ENCODE data around the gene RABGEF1. TPM values are rescaled to one million over a fixed set of nuclear protein-coding genes. Genes with fewer than 3 reads are reported as not detected.
"Not testable (repeated sequence)": the region's sequence is repeated elsewhere in the genome, so short reads cannot be mapped to it uniquely, and the experiment has no call there.

The RABGEF1 gene
- total RNA-seq, 1 donor from 2014 or later: 28.1 TPM

DNA sequence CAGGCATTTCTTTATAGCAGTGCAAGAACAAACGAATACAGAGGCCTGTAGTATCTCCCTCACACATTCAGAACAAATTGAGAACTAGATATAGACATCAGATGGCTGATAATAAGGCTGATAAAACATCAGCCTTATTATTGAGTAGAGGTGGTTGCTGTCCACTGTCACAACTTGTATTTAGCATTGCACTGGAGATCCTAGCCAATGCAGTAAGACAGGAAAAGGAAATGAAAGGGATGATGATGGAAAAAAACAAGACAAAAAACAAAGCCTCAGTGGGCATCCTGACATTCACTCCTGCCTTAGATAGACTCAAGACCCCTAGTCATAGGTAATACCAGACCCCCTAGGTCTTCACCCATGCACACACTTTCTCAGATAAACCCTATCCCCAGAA lies 4.7 kb upstream of the RABGEF1 start:
- no peak for DNase-seq

DNA sequence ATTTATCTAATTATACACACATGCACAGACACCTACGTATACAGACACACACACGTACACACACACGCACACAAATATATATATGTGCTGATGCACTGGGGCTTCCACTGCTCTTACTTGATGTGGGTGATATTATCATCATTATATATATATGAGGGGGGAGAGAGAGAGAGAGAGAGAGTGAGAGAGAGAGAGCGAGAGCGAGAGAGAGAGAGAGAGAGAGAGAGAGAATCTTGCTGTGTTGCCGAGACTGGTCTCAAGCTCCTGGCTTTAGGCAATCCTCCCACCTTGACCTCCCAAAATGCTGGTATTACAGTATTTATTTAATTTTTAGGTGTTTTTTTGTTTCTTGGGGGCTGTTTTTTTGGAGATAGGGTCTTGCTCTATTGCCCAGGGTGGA lies 3.6 kb upstream of the RABGEF1 start:
- no peak for DNase-seq

DNA sequence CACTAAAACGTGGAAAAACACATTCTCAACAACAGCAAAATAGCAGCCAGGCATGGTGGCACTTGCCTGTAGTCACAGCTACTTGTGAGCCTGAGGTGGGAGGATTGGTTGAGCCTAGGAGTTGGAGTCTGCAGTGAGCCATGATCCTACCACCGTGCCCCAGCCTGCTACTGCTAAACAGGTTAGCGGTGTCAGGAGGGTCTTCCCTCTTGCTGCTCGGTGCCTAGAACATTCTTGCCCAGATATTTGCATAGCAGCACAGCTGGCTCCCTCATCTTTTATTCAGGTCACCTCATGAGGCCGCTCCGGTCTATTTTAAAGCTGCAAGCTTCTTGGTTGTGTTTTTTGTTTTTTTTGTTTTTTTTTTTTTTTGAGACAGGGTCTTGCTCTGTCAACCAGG lies 2.9 kb upstream of the RABGEF1 start:
- no peak for DNase-seq

DNA sequence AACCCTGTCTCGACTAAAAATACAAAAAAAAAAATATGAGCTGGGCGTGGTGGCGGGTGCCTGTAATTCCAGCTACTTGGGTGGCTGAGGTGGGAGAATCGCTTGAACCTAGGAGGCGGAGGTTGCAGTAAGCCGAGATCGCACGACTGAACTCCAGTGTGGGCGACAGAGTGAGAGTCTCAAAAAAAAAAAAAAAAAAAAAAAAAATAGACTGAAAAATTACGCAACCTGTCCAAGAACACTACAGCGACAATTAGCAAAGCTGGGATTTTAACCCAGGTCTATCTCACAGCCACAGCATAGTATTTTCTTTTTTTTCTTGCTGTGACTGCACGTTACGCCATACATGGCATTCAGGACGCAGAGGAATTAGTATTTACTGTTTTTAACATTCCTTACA lies 1.1 kb upstream of the RABGEF1 start:
- no peak for DNase-seq

DNA sequence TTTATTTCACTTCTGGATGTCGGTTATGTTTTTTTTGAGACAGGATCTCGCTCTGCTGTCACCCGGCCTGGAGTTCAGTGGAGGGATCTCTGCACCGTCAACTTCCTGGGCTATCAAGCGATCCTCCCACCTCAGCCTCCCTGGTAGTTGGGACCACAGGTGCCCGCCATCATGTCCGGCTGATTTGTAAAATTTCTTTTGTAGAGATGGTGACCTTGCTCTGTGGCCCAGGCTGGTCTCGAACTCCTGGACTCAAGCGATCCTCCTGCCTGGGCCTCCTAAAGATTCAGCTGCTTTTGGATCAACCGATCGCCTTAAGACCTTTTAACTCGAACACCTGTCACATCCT lies 606 bp upstream of the RABGEF1 start:
- no peak for DNase-seq

DNA sequence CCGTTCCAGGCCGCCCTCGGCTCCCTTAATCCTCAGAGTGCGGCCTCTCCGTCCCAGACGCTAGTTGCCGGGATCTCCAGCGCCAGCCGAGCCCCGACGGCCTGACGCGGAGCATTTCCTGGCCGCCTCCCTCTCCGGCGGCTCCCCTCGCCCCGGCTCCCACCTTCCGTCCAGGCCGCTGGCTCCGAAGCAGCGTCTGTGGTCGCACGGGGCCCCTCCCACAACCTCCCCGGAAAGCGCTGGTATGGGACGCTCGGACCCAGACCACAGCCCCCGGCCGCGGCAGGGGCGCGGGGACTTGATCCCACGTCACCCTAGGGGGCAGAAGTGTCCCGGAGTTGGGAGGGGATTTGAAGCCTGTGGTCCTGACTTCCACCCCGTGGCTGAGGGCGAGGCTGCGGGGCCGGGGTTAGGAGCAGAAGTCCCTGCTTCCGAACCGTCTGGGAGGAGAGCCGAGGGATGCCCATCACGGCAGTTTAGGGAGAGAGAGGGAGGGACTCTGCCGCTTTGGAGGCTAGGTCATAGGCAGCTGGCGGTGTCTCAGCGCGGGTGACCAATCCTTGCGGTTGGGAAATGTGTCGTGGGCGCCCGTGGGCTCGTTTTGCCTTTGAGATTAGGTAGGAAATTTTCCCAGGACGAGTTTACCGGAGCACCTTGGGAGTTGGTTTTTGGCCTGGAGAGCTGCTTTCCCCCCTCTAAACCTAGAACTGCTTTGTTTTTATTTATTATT lies 612 bp downstream of the RABGEF1 start:
- DNase-seq: peak; percentile 22

DNA sequence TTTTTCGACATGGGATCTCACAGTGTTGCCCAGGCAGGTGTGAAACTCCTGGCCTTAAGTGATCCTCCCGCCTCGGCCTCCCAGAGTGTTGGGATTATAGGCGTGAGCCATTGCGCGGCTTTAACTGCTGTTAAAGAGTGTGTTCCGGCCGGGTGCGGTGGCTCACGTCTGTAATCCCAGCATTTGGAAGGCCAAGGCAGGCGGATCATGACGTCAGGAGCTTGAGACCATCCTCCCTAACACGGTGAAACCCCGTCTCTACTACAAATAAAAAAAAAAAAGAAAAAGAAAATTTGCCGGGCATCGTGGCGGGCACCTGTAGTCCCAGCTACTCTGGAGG lies 1.1 kb downstream of the RABGEF1 start:
- no peak for DNase-seq

DNA sequence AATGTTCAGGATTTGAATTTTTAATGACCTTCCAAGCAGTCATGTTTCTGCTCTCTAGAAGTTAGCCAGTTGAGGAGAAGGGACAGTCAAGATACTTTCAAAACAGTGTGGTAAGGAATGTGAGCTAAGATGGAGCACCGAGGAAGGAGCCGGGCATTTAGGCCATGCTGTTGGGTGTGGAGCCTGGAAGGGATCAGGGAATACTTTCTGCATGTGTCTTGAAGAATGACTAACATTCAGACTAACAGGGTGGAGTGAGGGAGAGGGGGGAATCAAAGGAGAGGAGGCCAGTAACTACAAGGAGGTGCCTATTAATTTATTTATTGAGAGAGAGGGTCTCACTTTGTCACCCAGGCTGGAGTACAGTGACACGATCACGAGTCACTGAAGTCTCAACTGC lies 1.8 kb downstream of the RABGEF1 start:
- DNase-seq: not testable (repeated sequence)

DNA sequence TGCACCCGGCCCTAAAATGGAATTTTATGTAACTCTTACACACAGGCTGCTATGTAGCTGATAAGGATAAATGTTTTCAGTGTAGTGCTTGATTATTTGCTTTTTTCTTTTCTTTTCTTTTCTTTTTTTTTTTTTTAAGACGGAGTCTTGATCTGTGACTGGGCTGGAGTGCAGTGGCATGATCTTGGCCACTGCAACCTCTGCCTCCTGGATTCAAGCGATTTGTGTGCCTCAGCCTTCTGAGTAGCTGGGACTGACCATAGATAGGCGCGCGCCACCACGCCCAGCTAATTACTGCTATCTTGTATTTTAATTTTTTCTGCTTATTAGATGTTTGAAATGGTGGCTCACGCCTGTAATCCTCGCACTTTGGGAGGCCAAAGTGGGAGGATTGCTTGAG lies 3.4 kb downstream of the RABGEF1 start:
- DNase-seq: no peak

DNA sequence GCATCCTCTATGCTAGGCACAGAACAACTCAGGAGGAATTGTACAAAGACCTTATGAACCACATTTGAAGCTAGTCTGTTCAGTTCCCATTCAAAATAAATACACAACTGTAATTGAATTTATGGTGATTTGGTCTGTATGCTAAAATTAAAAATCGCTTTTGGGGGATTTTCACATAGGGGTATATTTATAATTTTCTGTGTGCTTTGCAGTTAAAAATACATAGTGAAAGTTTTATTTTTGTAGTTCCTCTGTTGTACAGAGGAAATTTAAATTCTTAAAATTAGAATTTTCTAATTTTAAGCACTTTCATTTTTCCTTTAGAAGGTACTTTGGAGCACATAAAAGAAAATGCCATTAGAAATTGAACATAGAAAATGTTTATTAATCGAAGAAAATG lies 6.9 kb downstream of the RABGEF1 start:
- no peak for DNase-seq

DNA sequence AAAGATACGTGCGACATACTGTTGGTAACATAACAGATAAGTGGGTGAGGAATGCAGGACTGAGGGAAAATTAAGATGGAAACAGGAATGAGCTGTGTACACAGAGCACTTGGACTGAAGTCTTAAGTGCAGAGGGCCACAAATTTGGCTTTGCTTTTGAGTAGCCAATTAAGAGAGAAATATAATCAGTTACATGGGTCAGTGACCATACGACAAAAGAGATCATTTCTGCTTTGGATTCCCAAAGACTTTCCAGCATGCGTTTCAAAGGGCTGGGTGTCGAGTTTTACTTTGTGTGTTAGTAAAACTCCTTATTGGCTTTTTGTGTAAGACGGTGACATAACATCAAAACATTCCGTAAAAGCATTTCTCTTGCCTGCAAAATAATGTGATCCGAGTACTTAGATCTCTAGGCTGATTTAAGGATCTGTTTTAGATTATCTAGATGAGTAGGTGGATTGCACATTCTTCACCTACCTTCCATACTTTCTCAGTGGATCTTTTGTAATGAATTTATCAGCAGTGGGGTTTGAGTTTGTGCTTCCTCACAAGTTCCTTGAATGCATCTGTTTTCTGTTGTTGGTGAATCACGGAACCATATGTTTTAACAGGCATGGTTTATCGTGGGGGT lies 7.5 kb downstream of the RABGEF1 start:
- no peak for DNase-seq

DNA sequence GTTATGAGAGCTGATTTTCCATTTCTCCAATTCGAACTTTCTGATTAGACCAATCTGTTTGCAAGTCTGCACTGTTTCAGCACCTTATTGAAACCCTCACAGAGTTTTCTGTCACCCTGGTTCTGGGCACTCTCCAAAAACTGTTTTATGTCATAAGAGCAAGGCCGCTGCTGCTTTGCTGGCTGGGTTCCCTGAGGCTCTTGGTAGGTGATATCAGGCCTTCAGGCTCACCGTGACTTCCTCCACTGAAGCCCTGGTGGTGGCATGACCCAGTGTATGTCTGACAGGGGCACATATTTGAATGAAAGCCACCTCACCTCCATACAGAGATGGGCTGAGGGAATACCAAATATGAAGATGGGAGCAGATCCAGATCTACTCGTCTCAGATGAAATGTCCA lies 8.3 kb downstream of the RABGEF1 start:
- DNase-seq: no peak

DNA sequence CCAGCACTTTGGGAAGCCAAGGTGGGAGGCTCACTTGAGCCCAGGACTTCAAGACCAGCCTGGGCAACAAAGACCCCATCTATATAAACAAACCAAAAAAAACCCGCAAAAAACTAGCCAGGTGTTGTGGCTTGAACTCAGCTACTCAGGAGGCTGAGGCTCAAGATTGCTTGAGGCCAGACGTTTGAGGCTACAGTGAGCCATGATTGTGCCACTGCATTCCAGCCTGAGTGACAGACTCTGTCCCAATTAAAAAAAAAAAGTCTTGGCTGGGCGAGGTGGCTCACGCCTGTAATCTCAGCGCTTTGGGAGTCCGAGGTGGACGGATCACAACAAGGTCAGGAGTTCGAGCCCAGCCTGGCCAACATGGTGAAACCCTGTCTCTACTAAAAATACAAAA lies 11.4 kb downstream of the RABGEF1 start:
- DNase-seq: no peak

DNA sequence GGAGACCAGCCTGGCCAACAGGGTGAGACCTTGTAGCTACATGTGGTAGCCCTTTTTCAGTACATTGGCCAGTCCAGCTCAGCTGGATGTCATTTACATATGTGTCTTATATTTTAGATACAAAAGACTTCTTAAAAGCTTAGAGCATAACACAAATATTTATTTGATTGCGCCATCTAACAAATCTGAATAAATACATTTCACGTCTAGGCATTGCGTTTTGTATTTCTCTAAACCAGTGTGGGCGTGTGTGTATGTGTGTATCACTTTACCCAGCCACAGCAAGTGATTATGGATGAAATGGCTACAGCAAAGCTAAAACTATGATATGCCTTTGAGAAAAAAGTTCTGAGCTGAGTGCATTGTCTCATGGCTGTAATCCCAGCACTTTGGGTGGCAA lies 14.0 kb downstream of the RABGEF1 start:
- DNase-seq: no peak

DNA sequence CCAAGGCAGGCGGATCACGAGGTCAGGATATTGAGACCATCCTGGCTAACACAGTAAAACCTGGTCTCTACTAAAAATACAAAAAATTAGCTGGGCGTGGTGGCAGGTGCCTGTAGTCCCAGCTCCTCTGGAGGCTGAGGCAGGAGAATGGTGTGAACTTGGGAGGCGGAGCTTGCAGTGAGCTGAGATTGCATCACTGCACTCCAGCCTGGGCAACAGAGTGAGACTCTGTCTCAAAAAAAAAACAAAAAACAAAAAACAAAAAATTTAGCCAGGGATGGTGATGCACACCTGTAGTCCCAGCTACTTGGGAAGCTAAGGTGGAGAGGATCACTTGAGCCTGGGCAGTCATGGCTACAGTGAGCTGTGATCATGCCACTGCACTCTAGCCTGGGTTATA lies 14.5 kb downstream of the RABGEF1 start:
- not testable (repeated sequence) for DNase-seq

DNA sequence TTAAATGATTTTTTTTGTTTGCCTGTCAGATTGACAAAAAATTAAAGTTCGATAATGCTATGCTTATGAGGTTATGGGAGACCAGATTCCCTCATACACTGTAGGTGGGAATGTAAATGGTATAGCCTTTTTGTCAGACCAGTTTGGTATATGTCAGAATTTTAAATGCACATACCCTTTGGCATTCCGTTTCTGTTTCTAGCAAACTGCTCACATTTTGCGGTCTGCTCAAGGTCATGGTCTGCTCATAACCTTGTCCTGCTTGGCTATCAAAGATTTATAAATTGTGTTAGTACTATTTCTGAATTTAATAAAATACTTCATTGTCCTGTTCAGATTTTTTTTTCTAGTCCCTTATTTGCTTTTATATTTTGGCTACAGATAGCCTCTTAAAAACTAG lies 15.7 kb downstream of the RABGEF1 start:
- DNase-seq: not testable (repeated sequence)

DNA sequence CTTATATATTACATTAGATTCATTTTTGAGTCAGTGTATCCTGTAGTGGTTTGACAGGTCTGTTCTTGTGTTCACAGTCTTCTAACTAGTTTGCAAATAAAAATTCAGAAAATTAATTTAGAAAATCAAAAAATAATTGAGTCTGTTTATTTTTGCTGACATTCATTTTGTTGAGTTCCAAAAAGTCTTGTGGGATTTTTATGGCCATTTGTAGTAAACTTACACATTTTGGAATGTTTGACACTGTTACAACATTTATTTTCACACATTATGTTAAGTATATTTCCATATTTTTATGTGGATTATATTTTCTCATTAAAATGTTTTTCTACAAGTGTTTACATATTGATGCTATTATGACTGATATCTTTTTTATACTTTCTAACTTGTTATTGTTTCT lies 16.4 kb downstream of the RABGEF1 start:
- no peak for DNase-seq

DNA sequence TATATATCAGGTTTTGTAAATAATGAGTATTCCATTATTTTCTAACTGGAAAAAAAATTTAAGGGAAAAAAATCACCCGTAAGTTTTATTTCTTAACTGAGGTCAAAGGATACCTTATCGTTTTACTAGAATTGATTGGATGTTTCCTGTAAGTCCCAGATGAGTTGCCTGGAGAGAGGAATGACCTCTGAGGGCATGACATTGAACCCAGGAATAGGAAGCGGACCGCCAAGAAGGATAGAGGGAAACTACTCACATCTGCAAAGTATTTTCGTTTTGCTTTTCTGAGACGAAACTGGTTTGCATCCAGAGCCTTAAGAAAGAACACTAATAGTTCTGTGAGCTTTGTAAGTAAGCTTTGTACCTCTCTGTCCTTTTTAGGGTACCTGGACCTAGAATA lies 17.4 kb downstream of the RABGEF1 start:
- no peak for DNase-seq

DNA sequence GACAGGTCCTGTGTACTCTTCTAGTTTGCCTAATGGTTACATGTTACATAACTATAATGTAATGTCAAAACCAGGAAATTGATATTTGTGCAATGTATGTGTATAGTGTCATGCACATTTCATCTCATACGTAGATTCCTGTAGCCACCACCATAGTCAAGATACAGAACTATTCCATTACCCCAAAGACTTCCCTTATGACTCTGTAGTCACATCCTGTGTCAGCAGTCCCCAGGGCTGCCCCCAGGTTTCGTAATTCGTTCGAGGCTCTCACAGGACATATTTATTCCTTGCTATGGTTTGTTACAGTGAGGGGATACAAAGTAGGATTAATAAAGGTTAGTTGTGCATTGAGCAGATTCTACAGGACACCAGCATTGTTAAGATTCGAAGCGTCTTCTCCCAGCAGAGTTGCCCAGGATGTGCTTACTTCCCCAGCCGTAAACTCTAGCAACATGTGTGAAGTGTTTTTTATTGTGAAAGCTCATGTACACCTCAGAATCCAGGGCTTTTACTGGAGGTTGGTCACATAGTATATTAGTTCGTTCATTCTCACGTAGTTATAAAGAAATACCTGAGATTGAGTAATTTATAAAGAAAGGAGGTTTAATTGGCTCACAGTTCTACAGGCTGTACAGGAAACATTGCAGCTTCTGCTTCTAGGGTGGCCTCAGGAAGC lies 18.6 kb downstream of the RABGEF1 start:
- DNase-seq: no peak

DNA sequence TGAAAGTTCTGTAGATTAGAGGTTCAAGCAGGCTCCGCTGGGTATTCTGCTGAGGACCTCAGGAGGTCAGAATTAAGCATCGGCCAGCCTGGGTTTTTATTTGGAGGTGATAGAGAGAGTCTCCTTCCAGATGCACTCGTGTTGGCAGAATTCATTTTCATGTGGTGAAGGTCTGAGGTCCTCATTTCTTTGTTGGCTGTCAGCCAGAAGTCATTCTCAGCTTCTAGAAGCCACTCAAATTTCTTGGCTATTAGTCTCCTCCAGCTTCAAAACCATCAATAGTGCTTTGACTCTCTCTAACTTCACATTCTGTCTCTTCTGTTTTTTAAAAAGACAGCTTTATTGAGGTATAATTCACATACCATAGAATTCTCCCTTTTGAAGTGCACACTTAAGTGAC lies 22.6 kb downstream of the RABGEF1 start:
- not testable (repeated sequence) for DNase-seq

DNA sequence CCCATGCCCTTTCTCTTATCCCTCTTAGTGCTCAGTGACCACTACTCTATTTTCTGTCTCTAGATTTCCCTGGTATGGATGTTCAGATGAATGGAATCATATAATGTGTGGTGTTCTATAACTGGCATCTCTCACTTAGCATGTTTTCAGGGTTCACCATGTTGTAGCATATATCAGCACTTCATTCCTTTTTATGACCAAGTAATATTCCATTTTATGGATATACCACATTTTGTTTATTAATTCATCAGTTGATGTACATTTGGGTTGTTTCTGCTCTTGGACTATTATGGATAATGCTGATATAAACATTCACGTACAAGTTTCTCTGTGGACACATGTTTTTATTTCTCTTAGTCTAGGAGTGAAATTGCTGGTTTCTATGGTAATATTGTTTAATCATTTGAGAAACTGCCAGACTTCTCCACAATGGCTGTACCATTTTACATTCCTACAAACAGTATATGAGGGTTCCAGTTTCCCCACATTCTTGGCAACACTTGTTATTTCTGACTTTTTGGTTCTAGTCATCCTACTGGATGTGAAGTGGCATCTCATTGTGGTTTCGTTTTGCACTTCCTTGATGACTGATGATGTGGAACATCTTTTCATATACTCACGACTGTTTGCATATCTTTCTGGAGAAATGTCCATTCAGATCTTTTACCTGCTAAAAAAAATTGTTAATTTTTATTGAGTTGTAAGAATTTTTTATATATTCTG lies 23.3 kb downstream of the RABGEF1 start:
- not testable (repeated sequence) for DNase-seq

DNA sequence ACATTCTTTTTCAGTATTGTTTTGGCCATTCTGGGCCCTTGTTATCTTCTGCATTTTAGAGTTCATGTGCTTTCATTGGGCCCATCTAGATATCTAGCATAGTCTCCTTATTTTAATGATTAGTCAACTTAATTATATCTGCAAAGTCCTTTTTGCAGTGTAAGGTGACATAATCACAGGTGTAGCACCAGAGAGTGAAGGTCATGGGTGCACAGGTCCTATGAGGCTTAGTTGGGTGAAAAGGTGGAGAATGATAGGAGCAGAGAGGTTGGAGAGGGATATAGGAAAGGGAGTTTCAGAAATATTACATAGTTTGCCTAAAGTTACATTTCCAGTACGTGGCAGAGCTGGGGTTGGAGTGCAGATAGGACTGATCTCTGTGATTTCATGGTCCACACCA lies 24.4 kb downstream of the RABGEF1 start:
- DNase-seq: not testable (repeated sequence)

DNA sequence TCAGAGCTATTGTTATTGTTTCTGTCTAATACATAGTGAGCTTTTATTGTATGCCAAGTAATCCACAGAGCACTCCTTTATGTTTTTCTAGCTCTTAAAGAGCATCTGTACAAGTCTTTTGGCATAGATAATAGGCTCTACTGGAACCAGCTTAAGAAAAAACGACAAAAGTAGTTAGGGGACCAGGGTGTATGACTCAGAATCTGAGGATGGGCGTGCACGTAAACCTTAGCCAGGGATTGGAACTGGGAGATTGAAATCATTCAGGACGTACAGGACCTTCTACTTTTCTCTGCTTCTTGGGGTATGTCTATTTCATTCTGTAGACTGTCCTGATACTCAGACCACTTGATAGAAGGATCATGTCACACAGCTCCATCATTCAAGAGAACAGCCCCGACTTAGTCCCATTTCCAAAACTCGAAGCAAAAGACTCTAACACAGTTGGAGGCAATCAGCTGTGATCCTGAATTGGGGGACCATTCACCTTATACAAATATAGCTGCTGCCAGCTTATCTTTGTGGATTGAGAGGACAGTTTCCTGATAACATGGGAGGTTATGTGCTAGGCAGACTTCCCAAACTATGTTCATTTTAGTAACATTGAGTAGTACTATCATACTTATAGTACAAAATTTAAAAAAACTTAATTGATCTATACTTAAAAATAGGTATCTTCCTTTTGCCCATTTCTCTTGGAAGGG lies 24.9 kb downstream of the RABGEF1 start:
- not testable (repeated sequence) for DNase-seq

Data from skin of body (tissue), 2 donors.